PC-3 (cell line): ENCODE data around the gene CCDC178. TPM values are rescaled to one million over a fixed set of nuclear protein-coding genes. Genes with fewer than 3 reads are reported as not detected.

Experiments used
- ATAC-seq: fragments of 200-7000 bp; cut with Tn5 transposase; 2 replicates; pipeline ENCODE4 v1.9.1; 2020; ENCODE audit warnings: mild to moderate bottlenecking, moderate library complexity
- BruUV-seq: library from RNA; stranded (reverse); fragments of 400-500 nt; replicated peaks from 2 replicates; lab custom pipeline; 2021; lab: Mats Ljungman, UMichigan
- CTCF ChIA-PET: fragments of 300-600 bp; sonication (Branson Sonifier 250); formaldehyde crosslinking; loops from one replicate; lab custom pipeline; 2022; ENCODE audit warnings: antibody characterized with exemption; lab: Charles Lee
- POLR2A ChIA-PET: fragments of 300-600 bp; sonication (Branson Sonifier 250); formaldehyde crosslinking; loops from one replicate; lab custom pipeline; 2022; ENCODE audit warnings: antibody characterized with exemption; ENCODE audit not compliant: unreplicated experiment; lab: Charles Lee
- DNase-seq: peaks from one replicate; pipeline ENCODE4 v3.0.0-alpha.2; 2015
- H2AFZ ChIP-seq: fragments of 300-600 bp; sonication (generic); 2 replicates; pipeline ENCODE4 v1.6.0; 2016; ENCODE audit warnings: antibody characterized with exemption, low read length
- H3F3A ChIP-seq: fragments of 300-600 bp; sonication (generic); one replicate; pipeline ENCODE4 v1.6.0; 2017; ENCODE audit warnings: antibody characterized with exemption, low read length, control low read depth, mild to moderate bottlenecking; ENCODE audit not compliant: unreplicated experiment
- H3K27ac ChIP-seq: fragments of 300-600 bp; sonication (generic); 2 replicates; pipeline ENCODE4 v1.5.1; 2016; ENCODE audit warnings: mild to moderate bottlenecking, low read length
- H3K27me3 ChIP-seq: fragments of 300-600 bp; sonication (generic); 2 replicates; pipeline ENCODE4 v1.6.1; 2016; ENCODE audit warnings: low read length, mixed read lengths
- H3K36me3 ChIP-seq: fragments of 300-600 bp; sonication (generic); 2 replicates; pipeline ENCODE4 v1.6.1; 2016; ENCODE audit warnings: low read depth, mixed run types, low read length, mixed read lengths
- H3K4me1 ChIP-seq: fragments of 300-600 bp; sonication (generic); 2 replicates; pipeline ENCODE4 v1.5.1; 2016; ENCODE audit warnings: low read length; ENCODE audit not compliant: insufficient read depth
- H3K4me2 ChIP-seq: fragments of 300-600 bp; sonication (generic); 2 replicates; pipeline ENCODE4 v1.6.0; 2016; ENCODE audit warnings: low read length
- H3K4me3 ChIP-seq: fragments of 300-600 bp; sonication (generic); 2 replicates; pipeline ENCODE4 v1.5.1; 2016; ENCODE audit warnings: mild to moderate bottlenecking, low read length, mixed read lengths
- H3K79me2 ChIP-seq: fragments of 300-600 bp; sonication (generic); 2 replicates; pipeline ENCODE4 v1.6.1; 2017; ENCODE audit warnings: low read length, mixed read lengths
- H3K9ac ChIP-seq: fragments of 300-600 bp; sonication (generic); 2 replicates; pipeline ENCODE4 v1.6.0; 2016; ENCODE audit warnings: mild to moderate bottlenecking, low read length
- H3K9me2 ChIP-seq: fragments of 300-600 bp; sonication (generic); replicated peaks from 2 replicates; pipeline ENCODE4 v1.6.1; 2016; ENCODE audit warnings: mixed run types, low read length, mixed read lengths
- H3K9me3 ChIP-seq: fragments of 300-600 bp; sonication (generic); 2 replicates; pipeline ENCODE4 v1.6.1; 2016; ENCODE audit warnings: low read length, mixed read lengths
- H4K20me1 ChIP-seq: fragments of 300-600 bp; sonication (generic); 2 replicates; pipeline ENCODE4 v1.6.1; 2016; ENCODE audit warnings: low read length, mixed read lengths
- CTCF ChIP-seq: fragments of 300-600 bp; sonication (generic); conservative IDR thresholded peaks from 2 replicates; pipeline ENCODE4 v1.5.1; 2017; ENCODE audit warnings: antibody characterized with exemption, low read depth, mild to moderate bottlenecking, low read length
- EZH2 ChIP-seq: fragments of 300-600 bp; sonication (generic); IDR thresholded peaks from one replicate; pipeline ENCODE4 v1.6.1; 2017; ENCODE audit warnings: antibody characterized with exemption, mild to moderate bottlenecking, low read length; ENCODE audit not compliant: unreplicated experiment
- EZH2phosphoT487 ChIP-seq: fragments of 300-600 bp; sonication (generic); IDR thresholded peaks from 2 replicates; pipeline ENCODE4 v1.6.1; 2018; ENCODE audit warnings: mild to moderate bottlenecking, antibody characterized with exemption, low read length, borderline replicate concordance
- intact Hi-C: fragments of 100-400 bp; cut with micrococcal nuclease; formaldehyde crosslinking; loops from 2 replicates; pipeline ENCODE4 v1.9.0; 2023
- total RNA-seq: library from RNA; depleted of rRNA; stranded (reverse); fragments of >200 nt; gene quantifications from 2 replicates; pipeline ENCODE4 v1.2.3, GENCODE V29; 2014

The CCDC178 gene
- total RNA-seq, 1 experiment from 2014 or later: not detected

DNA sequence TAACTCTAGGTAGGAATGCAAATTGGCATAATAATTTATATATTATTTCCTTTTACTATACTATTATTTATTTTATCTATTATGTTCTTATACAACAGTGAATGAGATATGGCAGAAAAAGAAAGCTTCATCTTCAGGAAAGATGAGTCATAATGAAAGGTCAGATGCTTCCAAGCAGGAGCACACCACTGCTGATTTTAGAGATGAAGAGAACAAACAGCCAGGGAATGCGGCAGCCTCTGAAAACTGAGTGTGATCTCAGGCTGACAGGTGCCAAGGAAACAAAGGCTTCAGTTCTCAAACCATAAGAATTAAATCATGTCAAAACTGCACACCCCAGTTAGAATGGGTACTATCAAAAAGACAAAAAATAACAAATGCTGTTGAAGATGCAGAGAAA is 149.0 kb downstream of the CCDC178 start:
- Histone ChIP-seq H3K9me3 (no peaks in the 10 kb centered on the region), H3K79me2 (no peaks in the 10 kb centered on the region), H2AFZ (no peak overlapping the region), H3K27ac (no peak overlapping the region), H3K4me3 (no peak overlapping the region), H3K9ac (no peak overlapping the region), H3K27me3 (no peaks in the 10 kb centered on the region), H3K4me1 (no peaks in the 10 kb centered on the region), H3K4me2 (no peak overlapping the region), H3K36me3 (no peaks in the 10 kb centered on the region), H3F3A (no peaks in the 10 kb centered on the region), H4K20me1 (no peaks in the 10 kb centered on the region), H3K9me2 (no peaks in the 10 kb centered on the region)
- TF ChIP-seq EZH2: no peak
- TF ChIP-seq EZH2phosphoT487: no peak
- TF ChIP-seq CTCF: no peak
- no TSS peak for BruUV-seq
- POLR2A ChIA-PET: no interaction called here
- intact Hi-C loops: no loop called here
- CTCF ChIA-PET: no interaction called here
- DNase-seq (no peak), ATAC-seq (no peak)

DNA sequence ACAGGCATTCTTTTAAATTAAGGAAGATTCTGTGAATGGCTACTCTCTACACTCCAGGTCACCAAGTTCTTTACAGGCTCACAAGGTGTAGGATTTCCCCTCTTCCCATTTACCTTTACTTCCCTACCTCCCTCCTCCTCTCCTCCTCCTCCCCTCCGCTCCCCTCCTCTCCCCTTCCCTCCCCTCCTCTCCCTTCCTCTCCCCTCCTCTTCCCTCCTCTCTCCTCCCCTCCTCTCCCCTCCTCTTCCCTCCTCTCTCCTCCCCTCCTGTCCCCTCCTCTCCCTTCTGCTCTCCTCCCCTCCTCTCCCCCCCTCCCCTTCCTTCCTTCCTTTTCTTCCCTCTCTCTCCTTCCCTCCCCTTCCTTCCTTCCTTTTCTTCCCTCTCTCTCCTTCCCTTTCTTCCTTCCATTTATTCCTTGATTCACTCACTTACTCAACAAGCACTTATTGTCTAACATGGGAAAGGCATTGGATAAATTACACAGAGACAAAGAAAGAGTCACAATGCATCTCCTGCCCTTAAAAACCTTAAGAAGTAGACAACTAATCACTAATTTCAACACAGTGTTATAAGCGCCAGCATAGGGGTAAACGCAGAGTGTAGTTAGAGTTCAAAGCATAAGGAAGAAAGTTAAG is 152.3 kb downstream of the CCDC178 start:
- Histone ChIP-seq H3K9ac (no peak overlapping the region), H3K27me3 (no peaks in the 10 kb centered on the region), H3K27ac (no peak overlapping the region), H3K36me3 (no peaks in the 10 kb centered on the region), H3K4me2 (no peak overlapping the region), H3K9me3 (no peaks in the 10 kb centered on the region), H4K20me1 (no peaks in the 10 kb centered on the region), H3K4me1 (no peaks in the 10 kb centered on the region), H3K4me3 (no peak overlapping the region), H3F3A (no peaks in the 10 kb centered on the region), H3K9me2 (no peaks in the 10 kb centered on the region), H2AFZ (no peak overlapping the region), H3K79me2 (no peaks in the 10 kb centered on the region)
- ATAC-seq: no peak
- ChIA-PET POLR2A (no interaction called here), CTCF (no interaction called here)
- TF ChIP-seq CTCF (no peak), EZH2phosphoT487 (no peak), EZH2 (no peak)
- intact Hi-C loops: no loop called here
- no peak for DNase-seq
- BruUV-seq: no TSS peak

- no peak for ATAC-seq
- intact Hi-C loops: no loop called here
These were observed 157.7 kb downstream of the CCDC178 start for GRCh38 chr18:33282709-33283333.

More at GRCh38 chr18:33282709-33283333, 157.7 kb downstream of the CCDC178 start:
- Histone ChIP-seq H2AFZ (no peak overlapping the region), H3K4me1 (no peaks in the 10 kb centered on the region), H3K79me2 (no peaks in the 10 kb centered on the region), H3F3A (no peaks in the 10 kb centered on the region), H3K27ac (no peak overlapping the region), H3K9me3 (no peaks in the 10 kb centered on the region), H3K9me2 (no peaks in the 10 kb centered on the region), H3K27me3 (no peaks in the 10 kb centered on the region), H3K4me3 (no peak overlapping the region), H4K20me1 (no peaks in the 10 kb centered on the region), H3K36me3 (no peaks in the 10 kb centered on the region), H3K4me2 (no peak overlapping the region), H3K9ac (no peak overlapping the region)
- no peak for DNase-seq
- POLR2A ChIA-PET: no interaction called here
- CTCF ChIA-PET: no interaction called here
- no TSS peak for BruUV-seq
- TF ChIP-seq EZH2phosphoT487 (no peak), EZH2 (no peak), CTCF (no peak)
